ENCODE results near the gene OR2T29. TPM values are rescaled to one million over a fixed set of nuclear protein-coding genes. Genes with fewer than 3 reads are reported as not detected.
A peak's percentile ranks its signal among the peaks of the same experiment; 100 is the strongest.
"Not testable (repeated sequence)": the region's sequence is repeated elsewhere in the genome, so short reads cannot be mapped to it uniquely, and the experiment has no call there.

The OR2T29 gene
- total and polyA plus RNA-seq, 4 experiments from 2014 or later, result not detected

- H3K9me3 Mint-ChIP-seq, result peaks cover 0 to 2% (median 0%) of the 10 kb centered on the region in 8 donors
- Histone ChIP-seq H3K9me3 (ENCODE audit: control insufficient read depth in 1 of 2, low read length in 2 of 2) (no peaks in the 10 kb centered on the region), H3K4me1 (ENCODE audit: insufficient read depth, low read length) (no peaks in the 10 kb centered on the region), H3K36me3 (ENCODE audit: insufficient read depth, low read length) (no peaks in the 10 kb centered on the region), H3K4me3 (ENCODE audit: low read length in 2 of 2) (no peak overlapping the region), H3K27ac (ENCODE audit: low read depth, low read length) (no peak overlapping the region), H3K27me3 (ENCODE audit: insufficient read depth, low read length) (no peaks in the 10 kb centered on the region)
- no peaks in the 10 kb centered on the region for H3K36me3 Mint-ChIP-seq
- H3K4me3 Mint-ChIP-seq, result peak overlapping the region in 1 of 8 donors; percentile 2
- intact Hi-C loops (cut with micrococcal nuclease), result no loop called here
- ChIA-PET CTCF (ENCODE audit: partially characterized antibody) (no interaction called here), POLR2A (ENCODE audit: partially characterized antibody) (no interaction called here)
- no peak for DNase-seq
- H3K27ac Mint-ChIP-seq, result no peak overlapping the region
- H3K27me3 Mint-ChIP-seq, result no peaks in the 10 kb centered on the region
- peaks cover 0 to 3% (median 0%) of the 10 kb centered on the region in 4 donors for H3K4me1 Mint-ChIP-seq
Measured at GRCh38 chr1:248592655-248593054, 30.1 kb upstream of the OR2T29 start.

GRCh38 chr1:248590055-248590454, 27.5 kb upstream of the OR2T29 start:
- Mint-ChIP-seq H3K4me1 (no peaks in the 10 kb centered on the region), H3K9me3 (peaks cover 0 to 4% (median 0%) of the 10 kb centered on the region in 8 donors), H3K27me3 (peaks cover 3 to 4% of the 10 kb centered on the region in 2 donors), H3K4me3 (no peak overlapping the region), H3K27ac (no peak overlapping the region), H3K36me3 (no peaks in the 10 kb centered on the region)
- Histone ChIP-seq H3K4me3 (ENCODE audit: low read length in 2 of 2) (no peak overlapping the region), H3K4me1 (ENCODE audit: insufficient read depth, low read length) (no peaks in the 10 kb centered on the region), H3K27me3 (ENCODE audit: insufficient read depth, low read length) (no peaks in the 10 kb centered on the region), H3K36me3 (ENCODE audit: insufficient read depth, low read length) (no peaks in the 10 kb centered on the region), H3K27ac (ENCODE audit: low read depth, low read length) (no peak overlapping the region), H3K9me3 (ENCODE audit: control insufficient read depth in 1 of 2, low read length in 2 of 2) (no peaks in the 10 kb centered on the region)
- DNase-seq, result no peak
- intact Hi-C loops (cut with micrococcal nuclease), result no loop called here
- ChIA-PET POLR2A (ENCODE audit: partially characterized antibody) (no interaction called here), CTCF (ENCODE audit: partially characterized antibody) (no interaction called here)

- Mint-ChIP-seq H3K27ac (peak overlapping the region in 1 of 7 donors; percentile 64), H3K36me3 (no peaks in the 10 kb centered on the region), H3K27me3 (peaks cover 5 to 6% of the 10 kb centered on the region in 2 donors), H3K4me3 (no peak overlapping the region), H3K4me1 (no peaks in the 10 kb centered on the region), H3K9me3 (peaks cover 0 to 4% (median 0%) of the 10 kb centered on the region in 8 donors)
- DNase-seq, result no peak
- Histone ChIP-seq H3K4me1 (ENCODE audit: insufficient read depth, low read length) (no peaks in the 10 kb centered on the region), H3K27me3 (ENCODE audit: insufficient read depth, low read length) (no peaks in the 10 kb centered on the region), H3K4me3 (ENCODE audit: low read length in 2 of 2) (no peak overlapping the region), H3K27ac (ENCODE audit: low read depth, low read length) (no peak overlapping the region), H3K9me3 (ENCODE audit: control insufficient read depth in 1 of 2, low read length in 2 of 2) (no peaks in the 10 kb centered on the region), H3K36me3 (ENCODE audit: insufficient read depth, low read length) (no peaks in the 10 kb centered on the region)
- POLR2A ChIA-PET (ENCODE audit: partially characterized antibody), result no interaction called here
- CTCF ChIA-PET (ENCODE audit: partially characterized antibody), result no interaction called here
- intact Hi-C loops (cut with micrococcal nuclease), result no loop called here
Measured at GRCh38 chr1:248589334-248589733, 26.8 kb upstream of the OR2T29 start.

DNA sequence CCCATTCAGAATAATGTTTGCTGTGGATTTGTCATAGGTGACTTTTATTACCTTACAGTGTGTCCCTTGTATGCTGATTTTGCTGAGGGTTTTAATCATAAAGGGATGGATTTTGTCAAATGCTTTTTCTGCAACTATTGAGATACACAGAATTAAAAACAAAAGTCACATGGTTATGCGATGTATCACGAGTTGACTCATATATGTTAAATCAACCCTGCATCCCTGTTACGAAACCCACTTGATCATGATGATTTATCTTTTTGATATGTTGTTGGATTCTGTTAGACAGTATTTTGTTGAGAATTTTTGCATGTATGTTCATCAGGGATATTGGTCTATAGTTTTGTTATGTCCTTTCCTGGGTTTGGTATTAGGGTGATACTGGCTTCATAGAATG, 22.7 kb upstream of the OR2T29 start:
- H3K36me3 Mint-ChIP-seq, result no peaks in the 10 kb centered on the region
- no peaks in the 10 kb centered on the region for H3K27me3 ChIP-seq (ENCODE audit: insufficient read depth, low read length)
- no peak overlapping the region for H3K4me3 ChIP-seq (ENCODE audit: low read length in 2 of 2)
- peak overlapping the region in 1 of 7 donors; percentile 31 for H3K27ac Mint-ChIP-seq
- no peak overlapping the region for H3K4me3 Mint-ChIP-seq
- peaks cover 0 to 4% (median 0%) of the 10 kb centered on the region in 8 donors for H3K9me3 Mint-ChIP-seq
- POLR2A ChIA-PET (ENCODE audit: partially characterized antibody), result no interaction called here
- DNase-seq, result no peak
- H3K4me1 Mint-ChIP-seq, result no peaks in the 10 kb centered on the region
- H3K27ac ChIP-seq (ENCODE audit: low read depth, low read length), result no peak overlapping the region
- no peaks in the 10 kb centered on the region for H3K36me3 ChIP-seq (ENCODE audit: insufficient read depth, low read length)
- H3K9me3 ChIP-seq (ENCODE audit: control insufficient read depth in 1 of 2, low read length in 2 of 2), result no peaks in the 10 kb centered on the region
- no peaks in the 10 kb centered on the region for H3K4me1 ChIP-seq (ENCODE audit: insufficient read depth, low read length)
- peaks cover 5 to 6% of the 10 kb centered on the region in 2 donors for H3K27me3 Mint-ChIP-seq
- intact Hi-C loops (cut with micrococcal nuclease), result no loop called here
- CTCF ChIA-PET (ENCODE audit: partially characterized antibody), result no interaction called here

GRCh38 chr1:248576260-248576980, 13.8 kb upstream of the OR2T29 start:
- DNase-seq, result no peak
- peaks cover 0 to 5% (median 0%) of the 10 kb centered on the region in 8 donors for H3K9me3 Mint-ChIP-seq
- Histone ChIP-seq H3K4me1 (ENCODE audit: insufficient read depth, low read length) (no peaks in the 10 kb centered on the region), H3K27me3 (ENCODE audit: insufficient read depth, low read length) (no peaks in the 10 kb centered on the region), H3K9me3 (ENCODE audit: control insufficient read depth in 1 of 2, low read length in 2 of 2) (no peaks in the 10 kb centered on the region), H3K36me3 (ENCODE audit: insufficient read depth, low read length) (no peaks in the 10 kb centered on the region), H3K4me3 (ENCODE audit: low read length in 2 of 2) (no peak overlapping the region), H3K27ac (ENCODE audit: low read depth, low read length) (no peak overlapping the region)
- intact Hi-C loops (cut with micrococcal nuclease), result no loop called here
- no peaks in the 10 kb centered on the region for H3K4me1 Mint-ChIP-seq
- no peak overlapping the region for H3K27ac Mint-ChIP-seq
- CTCF ChIA-PET (ENCODE audit: partially characterized antibody), result no interaction called here
- H3K4me3 Mint-ChIP-seq, result no peak overlapping the region
- no peaks in the 10 kb centered on the region for H3K27me3 Mint-ChIP-seq
- POLR2A ChIA-PET (ENCODE audit: partially characterized antibody), result no interaction called here
- no peaks in the 10 kb centered on the region for H3K36me3 Mint-ChIP-seq

DNA sequence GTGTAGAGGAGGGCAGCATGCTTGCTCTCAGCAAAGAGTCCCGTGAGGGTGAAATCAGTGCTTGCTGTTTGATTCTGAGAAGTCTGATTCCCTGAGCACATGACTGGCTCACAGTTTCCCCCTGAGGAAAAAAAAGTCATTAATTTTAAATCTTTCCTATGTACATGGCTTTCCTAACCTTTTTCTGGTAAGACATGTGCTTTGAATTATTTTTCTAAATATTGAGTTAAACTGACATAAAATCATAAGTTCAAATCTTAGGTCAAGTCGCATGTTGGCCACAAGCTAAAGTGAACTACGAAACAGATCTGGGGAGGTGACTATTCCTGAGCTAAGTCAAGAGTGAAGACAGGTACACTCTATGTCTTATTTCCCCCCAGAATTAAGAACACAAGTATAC, 12.1 kb upstream of the OR2T29 start, which contains the start of gene OR2T34:
Gene OR2T34 (minus strand): TSS at position 101 of the 400 bp plus-strand sequence. CDS start 0 bp downstream, at position 101.
- DNase-seq; H3K9me3 Mint-ChIP-seq; H3K4me1 Mint-ChIP-seq; H3K4me3 ChIP-seq (ENCODE audit: low read length in 2 of 2); H3K4me3 Mint-ChIP-seq; CTCF ChIA-PET (ENCODE audit: partially characterized antibody); H3K36me3 ChIP-seq (ENCODE audit: insufficient read depth, low read length); POLR2A ChIA-PET (ENCODE audit: partially characterized antibody); H3K36me3 Mint-ChIP-seq; H3K4me1 ChIP-seq (ENCODE audit: insufficient read depth, low read length); H3K27ac ChIP-seq (ENCODE audit: low read depth, low read length); H3K9me3 ChIP-seq (ENCODE audit: control insufficient read depth in 1 of 2, low read length in 2 of 2); H3K27me3 ChIP-seq (ENCODE audit: insufficient read depth, low read length); intact Hi-C loops (cut with micrococcal nuclease); H3K27me3 Mint-ChIP-seq: not testable (repeated sequence)
- H3K27ac Mint-ChIP-seq, result peak within 1 kb of the TSS in 1 of 7 donors; percentile 25

DNA sequence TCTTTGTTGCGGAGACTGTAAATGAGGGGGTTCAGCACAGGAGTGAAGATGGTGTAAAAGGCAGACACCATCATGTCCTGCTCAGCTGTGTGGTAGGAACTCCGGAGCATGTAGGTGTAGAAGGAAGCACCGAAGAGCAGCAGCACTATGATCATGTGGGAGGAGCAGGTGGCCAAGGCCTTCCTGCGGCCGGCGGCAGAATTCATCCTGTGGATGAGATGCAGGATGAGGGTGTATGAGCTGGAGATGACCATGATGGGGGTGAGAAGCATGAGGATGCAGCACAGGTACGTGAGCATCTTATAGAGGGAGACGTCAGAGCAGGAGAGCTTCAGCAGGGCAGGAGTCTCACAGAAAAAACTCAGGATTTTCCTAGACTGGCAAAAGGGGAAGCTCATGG, 11.3 kb upstream of the OR2T29 start:
- H3K36me3 ChIP-seq (ENCODE audit: insufficient read depth, low read length); H3K4me1 ChIP-seq (ENCODE audit: insufficient read depth, low read length); H3K9me3 Mint-ChIP-seq; POLR2A ChIA-PET (ENCODE audit: partially characterized antibody); DNase-seq; H3K4me3 ChIP-seq (ENCODE audit: low read length in 2 of 2); H3K36me3 Mint-ChIP-seq; CTCF ChIA-PET (ENCODE audit: partially characterized antibody); H3K27ac ChIP-seq (ENCODE audit: low read depth, low read length); H3K4me1 Mint-ChIP-seq; H3K9me3 ChIP-seq (ENCODE audit: control insufficient read depth in 1 of 2, low read length in 2 of 2); H3K27me3 Mint-ChIP-seq; H3K4me3 Mint-ChIP-seq; H3K27ac Mint-ChIP-seq; intact Hi-C loops (cut with micrococcal nuclease); H3K27me3 ChIP-seq (ENCODE audit: insufficient read depth, low read length): not testable (repeated sequence)
